ENCODE measurements around the gene HSD17B12.

Gene HSD17B12

DNA sequence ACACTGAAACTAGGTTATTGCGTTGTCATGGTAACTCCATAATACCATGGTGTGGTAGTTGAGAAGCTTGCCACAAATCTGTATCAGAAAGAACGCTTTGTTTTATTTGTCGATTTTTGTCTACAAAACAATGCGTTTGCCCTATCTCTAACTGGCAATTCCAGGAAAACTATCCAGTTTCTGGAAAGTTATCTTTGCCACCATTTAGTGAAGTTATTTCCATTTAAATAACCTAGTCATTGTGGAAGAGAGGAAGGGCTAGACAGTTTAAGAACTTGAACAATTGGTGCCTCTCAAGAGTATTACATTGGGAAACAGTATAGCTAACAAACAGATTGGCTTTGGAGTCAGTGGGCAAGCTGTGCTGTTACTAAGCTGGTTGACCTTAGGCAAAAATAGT, 7.9 kb downstream of the HSD17B12 start:
- DNase-seq (ENCODE audit: low read depth): no peak

DNA sequence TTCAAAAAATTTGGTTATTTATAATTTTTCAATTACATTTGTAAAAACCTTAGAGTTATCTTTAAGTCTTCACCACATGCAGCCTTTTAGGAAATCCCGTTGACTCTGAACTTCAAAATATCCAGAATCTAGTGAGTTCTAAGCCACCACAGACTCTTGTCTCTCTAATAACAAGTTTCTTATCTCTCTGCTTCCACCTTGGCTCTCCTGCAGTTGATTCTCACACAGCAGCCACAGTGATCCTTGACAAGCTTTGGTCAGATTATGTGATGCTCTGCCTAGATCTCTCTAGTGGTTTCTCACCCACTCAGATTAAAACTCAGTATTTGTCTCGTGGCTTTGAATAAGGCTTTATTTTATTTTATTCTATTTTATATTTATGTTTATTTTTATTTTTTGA, 8.6 kb downstream of the HSD17B12 start:
- no peak for DNase-seq (ENCODE audit: low read depth)

DNA sequence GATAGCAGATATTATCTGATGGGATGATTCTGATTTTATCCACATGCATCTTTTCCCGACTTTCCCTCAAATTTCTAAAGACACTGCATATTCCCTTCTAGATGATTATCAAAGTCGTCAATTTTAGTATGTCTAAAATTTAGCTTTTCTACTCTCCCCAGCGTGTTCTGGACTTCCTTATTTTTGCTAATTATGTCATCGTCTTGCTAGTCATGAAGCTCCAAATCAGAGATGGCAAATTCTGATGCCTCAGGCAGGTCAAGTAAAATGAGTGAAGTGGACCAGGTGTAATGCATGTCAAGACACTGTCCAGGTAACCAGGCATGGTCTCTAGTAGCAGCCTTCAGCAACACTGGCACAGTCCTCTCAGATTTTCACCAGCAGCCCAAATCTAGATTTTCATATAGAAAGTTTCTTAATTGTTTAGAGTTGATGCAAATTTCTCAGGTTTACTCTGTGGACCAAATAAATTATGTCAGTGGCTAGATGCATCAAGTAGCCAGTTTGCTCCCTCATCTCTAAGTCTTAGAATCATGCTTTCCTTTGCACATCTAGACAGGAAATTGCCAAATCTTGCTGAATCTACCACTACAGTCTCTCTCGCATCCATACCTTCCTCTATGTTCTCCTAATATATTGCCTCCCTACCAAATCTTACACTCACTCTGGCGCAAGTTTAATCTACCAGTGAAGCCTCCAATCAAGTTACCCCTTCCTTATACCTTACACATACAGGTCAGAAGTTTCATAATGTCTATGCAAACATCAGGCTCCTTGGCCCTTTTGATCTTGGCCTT, 10.6 kb downstream of the HSD17B12 start:
- no peak for DNase-seq (ENCODE audit: low read depth)

DNA sequence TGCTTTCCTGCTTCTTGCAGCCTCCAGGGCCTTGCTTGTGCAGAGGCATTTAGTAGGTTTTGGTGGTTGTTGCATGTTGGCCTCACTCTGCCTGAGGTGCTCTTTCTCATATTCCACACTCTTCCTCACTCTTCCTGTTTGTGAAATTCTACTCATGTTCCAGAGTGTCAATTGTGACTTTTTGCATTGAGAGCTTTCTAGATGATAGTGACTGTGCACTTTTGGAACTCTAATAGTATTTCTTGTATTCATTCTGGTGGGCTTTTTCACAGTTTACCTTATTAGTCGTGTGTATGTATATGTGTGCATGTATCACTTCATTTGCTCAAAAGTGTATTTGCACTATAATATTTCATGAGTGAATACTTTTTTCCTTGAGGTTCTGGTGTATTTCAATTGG, 11.3 kb downstream of the HSD17B12 start:
- DNase-seq (ENCODE audit: low read depth): no peak

DNA sequence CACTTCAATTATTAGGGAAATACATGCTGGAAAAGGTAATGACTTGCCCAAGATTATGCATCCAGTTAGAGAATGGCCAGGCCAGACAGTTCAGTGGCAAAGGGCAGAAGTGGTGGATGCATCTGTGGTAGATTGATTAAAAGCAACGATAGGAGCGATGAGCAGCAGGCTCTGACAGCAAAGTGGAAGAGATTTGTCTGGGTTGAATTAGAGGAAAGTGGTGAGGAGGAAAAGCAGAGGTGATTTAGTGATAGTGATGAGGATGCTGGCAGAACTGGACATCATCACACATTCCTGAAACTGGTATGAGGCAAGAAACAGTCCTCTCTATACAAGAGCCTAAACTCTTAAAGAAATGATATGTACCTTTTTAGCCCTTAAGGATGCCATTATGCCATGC, 12.5 kb downstream of the HSD17B12 start:
- DNase-seq (ENCODE audit: low read depth): no peak

DNA sequence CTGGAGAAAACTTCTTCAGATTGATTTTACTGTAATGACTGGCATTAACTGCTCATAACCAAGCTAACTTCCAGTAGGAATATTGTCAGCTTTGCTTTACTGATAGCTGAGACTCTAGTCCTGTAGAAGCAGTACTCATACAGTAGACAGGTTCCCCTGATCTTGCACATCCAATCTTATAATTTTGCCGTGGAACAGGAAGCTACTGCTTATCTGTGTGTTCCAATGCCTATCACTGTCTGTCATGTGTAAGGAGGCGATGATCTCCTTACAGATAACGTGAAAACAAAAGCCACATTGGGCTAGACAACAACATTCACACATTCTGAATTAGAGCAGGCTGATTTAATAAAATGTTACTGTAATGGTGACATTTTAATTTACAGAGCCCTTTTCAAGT, 13.2 kb downstream of the HSD17B12 start:
- no peak for DNase-seq (ENCODE audit: low read depth)

DNA sequence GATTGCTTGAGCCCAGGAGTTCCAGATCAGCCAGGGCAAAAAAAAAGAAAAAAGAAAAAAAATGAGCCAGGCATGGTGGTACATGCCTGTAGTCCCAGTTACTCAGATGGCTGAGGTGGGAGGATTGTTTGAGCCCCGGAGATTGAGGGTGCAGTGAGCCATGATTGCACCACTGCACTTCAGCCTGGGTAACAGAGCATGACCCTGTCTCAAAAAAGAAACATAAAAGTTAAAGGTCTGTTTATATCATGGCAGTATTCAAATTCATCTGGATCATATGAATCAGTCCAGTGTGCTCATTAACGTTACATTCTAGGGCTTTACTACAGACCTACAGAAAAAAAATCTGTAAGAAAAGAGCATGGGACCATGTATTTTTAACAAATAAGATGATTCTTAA, 13.9 kb downstream of the HSD17B12 start:
- DNase-seq (ENCODE audit: low read depth): no peak

DNA sequence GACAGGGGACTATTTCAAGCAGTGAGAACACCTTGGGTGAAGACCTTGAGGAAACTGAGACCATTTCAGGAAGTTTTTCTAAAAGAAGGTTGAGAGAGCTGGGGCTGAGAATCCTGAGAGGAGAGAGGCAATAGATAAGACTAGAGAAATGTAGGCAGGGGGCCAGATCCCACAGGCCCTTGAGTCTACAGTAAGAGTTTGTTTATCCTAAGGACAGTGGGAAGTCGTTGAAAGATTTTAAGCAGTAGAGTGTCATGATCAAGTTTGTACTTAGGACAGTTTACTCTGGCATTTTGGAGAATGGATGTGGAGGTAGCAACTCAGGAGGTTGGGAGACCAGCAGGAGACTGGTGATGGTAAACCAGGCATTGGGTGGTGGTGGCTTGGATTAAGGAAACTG, 17.1 kb downstream of the HSD17B12 start:
- DNase-seq (ENCODE audit: low read depth): no peak

DNA sequence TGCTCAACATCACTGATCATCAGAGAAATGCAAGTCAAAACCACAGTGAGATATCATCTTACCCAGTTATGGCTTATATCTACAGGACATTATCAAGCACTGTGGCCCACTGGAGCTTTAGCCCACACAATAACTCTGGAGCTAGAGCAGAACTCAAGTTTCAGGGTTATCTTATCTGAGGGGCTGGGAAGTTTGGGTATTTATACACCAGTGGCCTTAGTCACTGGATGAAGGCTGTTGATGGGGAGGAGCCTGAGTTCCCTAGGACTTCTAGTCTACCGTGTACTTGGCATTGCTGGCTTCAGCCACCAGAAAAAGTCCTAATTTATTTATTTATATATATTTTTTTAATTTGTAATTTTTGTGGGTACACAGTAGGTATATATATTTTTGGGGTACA, 19.3 kb downstream of the HSD17B12 start:
- no peak for DNase-seq (ENCODE audit: low read depth)

DNA sequence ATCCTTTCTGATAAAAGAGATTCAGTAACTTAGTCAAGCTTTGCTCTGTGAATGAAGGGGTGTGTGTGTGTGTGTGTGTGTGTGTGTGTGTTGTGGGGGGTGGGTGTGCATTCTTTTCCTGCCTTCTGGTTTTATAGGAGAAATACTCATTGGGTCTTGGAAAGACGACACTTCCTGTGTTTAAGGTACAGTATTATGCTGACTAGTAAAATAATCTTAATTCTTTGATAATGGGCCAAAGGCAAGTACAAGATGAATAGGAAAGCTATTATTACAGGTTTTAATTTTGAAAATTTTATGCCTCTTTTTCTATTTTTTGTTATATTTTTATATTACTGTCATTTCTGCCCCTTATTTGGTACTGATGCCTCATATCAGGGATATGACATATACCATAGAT, 26.1 kb downstream of the HSD17B12 start:
- no peak for DNase-seq (ENCODE audit: low read depth)

DNA sequence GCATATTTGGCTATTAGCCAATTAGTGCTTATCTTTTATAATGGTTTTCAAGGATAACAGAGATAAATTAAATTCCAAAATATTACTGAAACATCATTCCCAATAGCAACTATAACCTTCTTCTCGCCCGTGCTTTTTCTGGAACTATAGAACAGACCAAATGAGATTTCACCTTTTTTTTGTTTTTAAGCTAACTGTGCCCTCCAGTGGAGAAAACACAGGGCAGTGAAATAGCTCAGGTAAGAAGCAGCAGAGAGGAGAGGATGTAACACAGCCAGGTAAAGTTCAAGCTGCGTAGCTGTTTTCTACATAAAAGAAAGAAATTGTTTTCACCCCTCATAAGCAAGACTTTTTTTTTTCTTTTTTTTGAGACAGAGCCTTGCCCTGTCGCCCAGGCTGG, 28.2 kb downstream of the HSD17B12 start:
- DNase-seq (ENCODE audit: low read depth): no peak

DNA sequence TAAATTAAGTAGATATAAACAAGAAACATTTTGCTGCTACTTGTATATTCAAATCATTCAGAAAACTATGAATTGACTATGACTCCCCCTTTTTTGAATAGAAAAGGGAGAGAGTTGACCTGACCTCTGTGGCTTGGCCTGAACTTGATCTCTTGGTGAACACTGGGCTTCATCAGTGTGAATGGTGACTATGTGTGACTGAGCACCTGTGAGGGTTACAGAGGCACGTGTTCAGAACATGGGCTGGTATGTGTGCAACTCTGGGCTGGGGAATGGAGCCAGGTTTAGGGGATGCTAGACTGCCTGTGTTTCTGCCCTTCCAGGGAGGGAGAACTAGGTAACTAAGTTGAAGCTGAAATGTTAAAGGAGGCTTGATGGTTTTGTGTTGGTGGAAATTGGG, 29.2 kb downstream of the HSD17B12 start:
- DNase-seq (ENCODE audit: low read depth): no peak

DNA sequence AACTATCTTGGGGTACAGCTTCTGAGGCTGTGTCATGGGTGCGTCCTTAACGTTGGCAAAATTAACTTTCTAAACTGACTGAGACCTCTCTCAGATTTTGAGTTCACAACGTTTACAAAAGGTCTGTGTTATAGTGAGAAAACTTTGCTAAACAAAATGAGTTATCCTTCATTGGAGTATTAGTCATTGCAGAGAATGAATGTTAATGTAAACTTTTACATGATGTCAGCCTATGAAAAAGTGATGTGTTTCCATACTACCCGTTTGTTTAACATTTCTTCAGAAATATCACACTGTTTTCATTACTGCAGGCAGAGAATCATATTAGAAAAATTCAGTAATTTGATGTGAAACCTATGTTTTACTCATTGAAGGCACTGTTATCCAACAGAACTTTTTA, 32.1 kb downstream of the HSD17B12 start:
- DNase-seq (ENCODE audit: low read depth): no peak

DNA sequence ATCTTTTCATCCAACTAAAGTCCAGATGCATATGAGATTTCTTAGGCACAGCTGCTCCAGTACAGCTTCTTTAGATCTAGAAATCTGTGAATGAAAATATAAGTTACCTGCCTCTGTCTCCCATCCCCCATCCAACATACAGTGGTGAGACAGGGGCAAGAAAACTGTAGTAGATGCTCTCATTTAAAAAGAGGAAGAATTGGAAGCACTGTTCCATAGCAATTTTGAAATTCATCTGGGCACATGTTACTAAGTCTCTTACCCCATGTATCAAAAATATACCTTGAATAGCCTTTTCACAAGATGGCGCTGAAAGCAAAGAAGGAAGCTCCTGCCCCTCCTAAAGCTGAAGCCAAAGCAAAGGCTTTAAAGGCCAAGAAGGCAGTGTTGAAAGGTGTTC, 37.8 kb downstream of the HSD17B12 start:
- DNase-seq (ENCODE audit: low read depth): no peak

DNA sequence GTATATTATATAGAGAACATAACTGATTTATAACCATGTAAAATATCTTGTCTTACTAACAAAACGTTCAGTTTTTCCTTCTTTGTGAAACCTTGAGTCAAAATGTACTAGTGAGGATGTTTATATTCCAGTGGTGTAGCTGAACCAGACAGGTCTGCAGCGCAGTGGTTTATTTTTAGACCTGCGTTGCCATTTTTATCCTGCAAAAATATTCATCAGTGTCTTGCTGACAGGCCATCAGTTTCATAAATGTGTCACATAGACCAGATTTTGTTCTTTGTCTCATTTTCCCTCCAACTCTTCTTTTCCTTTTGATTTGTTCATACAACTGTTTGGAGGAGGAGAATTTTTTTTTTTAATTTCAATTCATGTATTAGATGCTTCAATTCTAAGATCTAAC, 43.1 kb downstream of the HSD17B12 start:
- DNase-seq (ENCODE audit: low read depth): no peak

DNA sequence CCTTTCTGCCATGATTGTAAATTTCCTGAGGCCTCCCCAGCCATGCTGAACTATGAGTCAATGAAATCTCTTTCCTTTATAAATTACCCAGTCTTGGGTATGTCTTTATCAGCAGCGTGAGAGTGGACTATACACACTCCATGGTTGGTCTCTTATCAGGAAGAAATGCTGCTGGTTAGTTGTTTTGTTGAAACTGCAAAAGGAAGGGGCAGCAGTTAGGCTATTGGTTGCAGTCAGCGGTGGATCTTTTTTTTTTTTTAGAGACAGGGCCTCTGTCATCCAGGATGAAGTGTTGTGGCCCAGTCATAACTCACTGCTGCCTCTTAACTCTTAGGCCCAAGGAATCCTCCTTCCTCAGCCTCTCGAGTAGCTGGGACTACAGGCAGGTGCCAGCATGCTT, 51.7 kb downstream of the HSD17B12 start:
- no peak for DNase-seq (ENCODE audit: low read depth)

DNA sequence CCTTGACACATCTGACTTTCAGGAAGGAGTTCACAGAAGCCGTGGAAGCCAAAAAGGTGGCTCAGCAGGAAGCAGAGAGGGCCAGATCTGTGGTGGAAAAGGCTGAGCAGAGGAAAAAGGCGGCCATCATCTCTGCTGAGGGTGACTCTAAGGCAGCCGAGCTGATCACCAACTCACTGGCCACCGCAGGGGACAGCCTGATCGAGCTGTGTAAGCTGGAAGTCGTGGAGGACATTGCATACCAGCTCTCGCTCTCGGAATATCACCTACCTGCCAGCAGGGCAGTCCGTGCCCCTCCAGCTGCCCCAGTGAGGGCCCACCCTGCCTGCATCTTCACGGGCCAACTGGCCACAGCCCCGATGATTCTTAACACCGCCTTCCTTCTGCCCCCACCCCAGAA, 53.7 kb downstream of the HSD17B12 start:
- no peak for DNase-seq (ENCODE audit: low read depth)

DNA sequence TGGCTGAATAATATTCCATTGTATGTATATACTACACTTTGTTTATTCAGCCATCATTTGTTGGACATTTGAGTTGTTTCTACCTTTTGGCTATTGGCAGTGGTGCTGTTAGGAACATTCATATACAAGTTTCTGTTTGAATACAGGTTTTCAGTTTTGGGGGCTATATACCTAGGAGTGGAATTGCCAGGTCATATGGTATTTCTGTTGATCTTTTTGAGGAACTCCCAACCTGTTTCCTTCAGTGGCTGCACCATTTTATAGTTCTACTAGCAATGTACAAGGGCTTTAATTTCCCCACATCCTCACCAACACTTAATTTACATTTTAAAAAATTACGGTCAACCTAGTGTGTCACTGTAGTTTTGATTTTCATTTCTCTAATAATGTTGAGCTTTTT, 54.6 kb downstream of the HSD17B12 start:
- DNase-seq (ENCODE audit: low read depth): no peak

DNA sequence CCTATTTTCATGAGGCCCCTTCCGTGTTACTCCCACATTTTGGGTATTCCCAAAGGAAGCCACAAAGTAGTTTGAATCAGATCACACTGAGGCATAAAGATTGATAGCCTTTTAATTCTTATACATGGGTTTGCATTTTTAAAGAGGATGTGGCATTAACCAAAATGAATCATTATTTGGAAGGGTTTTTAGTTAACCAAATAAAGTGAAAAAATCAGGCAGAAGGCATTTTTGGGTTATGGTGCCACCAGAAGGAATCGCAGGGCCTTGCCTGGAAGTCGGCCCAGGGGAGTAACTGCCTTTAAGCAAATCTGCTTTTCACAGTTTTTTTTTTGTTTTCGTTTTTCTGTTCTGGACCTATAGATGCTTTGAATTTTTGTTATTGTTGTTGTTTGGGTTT, 55.4 kb downstream of the HSD17B12 start:
- no peak for DNase-seq (ENCODE audit: low read depth)

DNA sequence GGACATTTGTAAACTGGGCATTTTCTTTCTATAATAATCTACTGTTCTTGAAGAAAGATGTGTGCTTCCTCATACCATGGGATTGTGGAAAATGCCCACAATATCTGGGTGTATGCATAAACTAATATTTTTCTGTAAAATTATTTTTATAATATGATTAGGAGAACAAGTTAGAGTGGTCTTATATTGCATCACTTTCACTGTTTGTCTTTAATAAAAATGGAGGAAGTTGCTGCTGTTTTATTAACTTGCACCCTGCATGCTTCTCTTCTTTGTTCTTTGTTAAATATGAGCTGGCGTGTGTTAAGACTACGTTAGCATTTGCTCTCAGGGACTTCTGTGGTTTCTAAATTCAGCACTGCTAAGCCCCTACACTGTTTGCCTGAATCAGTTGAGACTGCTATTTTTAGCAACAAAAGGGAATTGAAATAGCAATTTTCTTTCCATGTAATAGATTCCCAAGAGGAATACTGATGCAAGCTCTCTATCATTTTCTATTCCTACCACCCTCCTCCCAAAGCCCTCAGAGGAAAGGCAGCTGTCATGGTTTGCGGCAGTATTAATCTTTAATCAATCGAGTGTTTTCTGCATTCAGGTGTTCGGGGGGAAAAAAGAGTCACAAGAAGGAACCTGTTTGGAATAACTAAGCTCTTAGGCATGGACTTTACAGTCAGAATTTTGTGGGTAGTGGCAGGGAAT, 56.1 kb downstream of the HSD17B12 start:
- DNase-seq (ENCODE audit: low read depth): no peak

DNA sequence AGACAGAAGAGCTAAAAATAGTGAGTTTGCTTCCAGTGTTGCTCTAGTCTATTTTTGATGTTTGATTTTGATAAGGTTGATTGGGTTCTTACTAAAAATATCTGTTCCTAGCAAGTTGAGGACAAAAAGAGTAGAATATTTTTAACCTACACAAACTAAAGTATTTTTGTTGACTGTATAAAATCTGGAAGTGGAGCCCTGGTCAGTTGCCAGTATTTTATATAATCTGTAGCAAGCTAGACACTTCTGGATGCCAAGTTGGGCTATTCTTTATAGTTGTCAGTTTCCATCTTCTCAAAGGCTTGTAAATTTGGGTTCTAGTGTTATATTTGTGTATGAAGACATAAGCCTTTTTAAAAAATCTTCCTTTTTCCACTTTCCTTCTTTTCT, 56.7 kb downstream of the HSD17B12 start:
- no peak for DNase-seq (ENCODE audit: low read depth)

DNA sequence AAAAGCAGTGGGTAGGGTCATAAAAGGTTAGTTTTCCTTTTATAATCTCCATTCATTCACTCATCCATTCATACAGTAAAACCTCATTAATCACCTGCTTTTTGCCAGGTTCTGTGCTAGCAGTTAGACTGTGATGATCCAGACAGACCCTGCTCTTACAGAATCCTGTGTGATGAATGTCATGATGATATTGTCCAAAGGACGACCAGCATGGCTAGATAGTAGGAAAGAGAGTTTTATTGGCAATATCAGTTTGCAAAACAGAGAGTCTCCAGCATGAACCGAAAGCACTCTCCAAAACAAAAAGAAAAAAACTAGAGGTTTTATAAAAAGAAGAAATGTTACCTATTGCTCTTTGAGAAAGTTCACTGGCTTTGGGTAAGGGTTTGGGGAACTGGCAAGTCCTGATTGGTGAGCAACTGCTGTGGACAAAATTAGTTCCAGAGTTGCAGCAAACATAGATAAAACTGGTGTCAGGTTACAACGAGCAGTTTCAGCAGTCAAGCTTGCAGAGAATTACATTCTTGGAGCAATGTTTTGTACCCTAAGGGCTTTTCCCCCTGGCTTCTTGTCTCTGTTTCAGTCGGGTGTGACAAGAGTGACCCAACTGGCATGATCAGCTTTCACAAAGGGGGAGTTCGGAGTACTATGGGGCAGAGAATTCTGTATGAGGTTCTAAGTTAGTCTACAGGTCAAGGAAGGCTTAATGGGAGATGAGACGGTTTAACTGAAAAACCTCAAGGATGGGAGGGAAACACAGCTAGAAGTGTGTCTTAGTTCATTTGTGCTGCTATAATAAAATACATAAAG, 58.3 kb downstream of the HSD17B12 start:
- DNase-seq (ENCODE audit: low read depth): no peak

DNA sequence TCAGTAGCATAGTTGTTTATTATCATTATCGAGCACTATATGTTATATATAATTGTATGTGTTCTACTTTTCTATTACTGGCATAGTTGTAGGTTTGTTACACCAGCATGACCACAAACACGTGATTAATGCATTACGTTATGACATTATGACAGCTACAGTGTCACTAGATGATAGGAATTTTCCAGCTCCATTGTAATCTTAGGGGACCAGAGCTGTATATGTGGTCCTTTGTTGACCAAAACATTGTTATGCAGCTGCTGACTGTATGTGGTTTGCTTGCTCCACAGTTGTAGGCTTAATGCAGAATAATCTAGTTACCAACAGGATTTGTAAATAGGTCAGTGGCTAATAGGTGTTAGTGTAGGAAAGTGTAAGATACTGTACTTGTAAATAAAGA, 66.1 kb downstream of the HSD17B12 start:
- no peak for DNase-seq (ENCODE audit: low read depth)

Measured in activated T-helper 1 cell treated with Interleukin-2 at 50 U/mL for 16 hours (primary cell).